Hematopoietic multipotent progenitor cell treated with erythropoietin and hydrocortisone succinate and interleukin-3 and kit ligand, for 15 days (in vitro differentiated cells): ENCODE measurements around the gene RAP1GAP2.
"Not testable (repeated sequence)": the region's sequence is repeated elsewhere in the genome, so short reads cannot be mapped to it uniquely, and the experiment has no call there.

ENCODE experiments used
- DNase-seq: peaks from one replicate; pipeline ENCODE4 v3.0.0-alpha.2; 2015; ENCODE audit warnings: low spot score

The RAP1GAP2 gene

GRCh38 chr17:2996810-2997670 lies 200.8 kb downstream of the RAP1GAP2 start:
- no peak for DNase-seq

GRCh38 chr17:2998469-2998901 lies 202.2 kb downstream of the RAP1GAP2 start:
- not testable (repeated sequence) for DNase-seq

- no peak for DNase-seq
These were observed 206.5 kb downstream of the RAP1GAP2 start for GRCh38 chr17:3002538-3003295.

GRCh38 chr17:3003296-3004149 lies 207.3 kb downstream of the RAP1GAP2 start:
- no peak for DNase-seq

- peak; percentile 50 for DNase-seq
These were observed 208.0 kb downstream of the RAP1GAP2 start for GRCh38 chr17:3004150-3004801.

- DNase-seq = no peak
These were observed 208.7 kb downstream of the RAP1GAP2 start for GRCh38 chr17:3004925-3005324.

- no peak for DNase-seq
These were observed 209.5 kb downstream of the RAP1GAP2 start for GRCh38 chr17:3005696-3006095.

GRCh38 chr17:3006801-3007200 lies 210.6 kb downstream of the RAP1GAP2 start:
- no peak for DNase-seq

- no peak for DNase-seq
These were observed 211.4 kb downstream of the RAP1GAP2 start for GRCh38 chr17:3007651-3008121.

GRCh38 chr17:3008336-3009288 lies 212.4 kb downstream of the RAP1GAP2 start:
- DNase-seq = no peak

- no peak for DNase-seq
These were observed 213.2 kb downstream of the RAP1GAP2 start for GRCh38 chr17:3009411-3009920.

GRCh38 chr17:3011891-3012290 lies 215.7 kb downstream of the RAP1GAP2 start:
- no peak for DNase-seq

GRCh38 chr17:3012926-3013581 lies 216.8 kb downstream of the RAP1GAP2 start:
- DNase-seq = peak; percentile 18

- no peak for DNase-seq
These were observed 219.7 kb downstream of the RAP1GAP2 start for GRCh38 chr17:3015890-3016289.

GRCh38 chr17:3017936-3018335 lies 221.7 kb downstream of the RAP1GAP2 start:
- DNase-seq = no peak

- DNase-seq = no peak
These were observed 223.5 kb downstream of the RAP1GAP2 start for GRCh38 chr17:3019761-3020160.

- DNase-seq = no peak
These were observed 224.1 kb downstream of the RAP1GAP2 start for GRCh38 chr17:3020381-3020780.

- no peak for DNase-seq
These were observed 226.0 kb downstream of the RAP1GAP2 start for GRCh38 chr17:3022197-3022596.

- no peak for DNase-seq
These were observed 228.1 kb downstream of the RAP1GAP2 start for GRCh38 chr17:3024346-3024745.
